K562 (cell line): ENCODE measurements around the gene MICALL2. TPM values are rescaled to one million over a fixed set of nuclear protein-coding genes. Genes with fewer than 3 reads are reported as not detected.
A peak's percentile ranks its signal among the peaks of the same experiment; 100 is the strongest.

Experiments used
- ARID1B ChIP-seq: fragments of 450-650 bp; IDR thresholded peaks from 2 replicates; pipeline ENCODE4 v1.6.1; 2016; ENCODE audit warnings: antibody characterized with exemption, mild to moderate bottlenecking, inconsistent platforms
- TAL1 ChIP-seq: fragments of 450-650 bp; IDR thresholded peaks from 2 replicates; pipeline ENCODE4 v1.6.1; 2016; ENCODE audit warnings: mild to moderate bottlenecking
- TRIM24 ChIP-seq, 2 experiments: fragments of 450-650 bp; IDR thresholded peaks; 2 replicates each; pipeline ENCODE4 v1.6.1; 2016
- polyA plus RNA-seq, 8 experiments: library from polyadenylated mRNA; depleted of rRNA in 4 of 8; stranded (reverse) in 5 of 8; unstranded in 3 of 8; fragments of >200 nt; fragmentation: Nextera tagmentation in 2 of 8; fragmentation: Illumina TruSeq in 1 of 8; extraction: Ambion mirVana in 2 of 8; extraction: Trizol in 1 of 8; gene quantifications; 2 replicates each; pipeline versions ENCODE4 v1.2.1 to v1.2.3, GENCODE V29; 2011 to 2014; ENCODE audit warnings: inconsistent platforms in 1 of 8, missing spikeins in 1 of 8
- total RNA-seq, 7 experiments: library from RNA; depleted of rRNA in 6 of 7; stranded (reverse); fragments of >200 nt in 6 of 7; fragmentation: Illumina TruSeq in 2 of 7; extraction: Trizol in 2 of 7; gene quantifications; 2 replicates each; pipeline versions ENCODE4 v1.2.1 to v1.2.3, GENCODE V29; 2011 to 2021; ENCODE audit warnings: low replicate concordance in 1 of 7
- TF ChIP-seq, protein P1 (sequence below): sonication (generic); formaldehyde crosslinking; IDR thresholded peaks from 2 replicates; pipeline ENCODE4 v1.8.0; 2022; ENCODE audit warnings: missing genetic modification reagents, mild to moderate bottlenecking, moderate library complexity, borderline replicate concordance
- TF ChIP-seq, protein P2 (sequence below): fragments of 450-650 bp; IDR thresholded peaks from 2 replicates; pipeline ENCODE4 v1.6.1; 2018; ENCODE audit not compliant: partially characterized antibody

MICALL2 gene
- total and polyA plus RNA-seq, 9 of the 15 experiments (the other 6 are each of a cell fraction or from before 2014, with no cell fraction given): 1.8 to 103 (median 17.0) TPM

DNA sequence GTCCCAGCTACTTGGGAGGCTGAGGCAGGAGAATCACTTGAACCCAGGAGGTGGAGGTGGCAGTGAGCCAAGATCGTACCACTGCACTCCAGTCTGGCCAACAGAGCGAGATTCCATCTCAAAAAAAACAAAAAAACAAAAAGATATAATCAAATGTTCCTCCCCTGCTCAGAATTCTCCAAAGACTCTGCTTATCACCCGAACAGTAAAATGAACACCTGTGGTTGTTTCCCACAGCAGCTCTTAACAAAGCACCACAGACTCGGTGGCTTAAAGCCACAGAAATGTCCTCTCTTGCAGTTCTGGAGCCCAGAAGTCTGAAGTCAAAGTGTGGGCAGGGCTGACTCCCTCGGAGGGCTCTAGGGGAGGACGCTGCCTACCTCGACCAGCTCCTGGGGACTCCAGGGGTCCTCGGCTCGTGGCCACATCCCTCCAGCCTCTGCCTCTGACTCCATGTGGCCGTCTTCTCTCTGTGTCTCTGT is 49.0 kb upstream of the MICALL2 start (continued):
- TF ChIP-seq TRIM24 (IDR thresholded peaks at IDR 0.05) (0 out of 4 replicates have a peak, but pooled peaks of 1 of the 2 experiments have one; percentile 11), ARID1B (peak; percentile 49; the same call in 1 of the 2 replicates), TAL1 (peak; percentile 53)
- TF ChIP-seq, protein P1, sequence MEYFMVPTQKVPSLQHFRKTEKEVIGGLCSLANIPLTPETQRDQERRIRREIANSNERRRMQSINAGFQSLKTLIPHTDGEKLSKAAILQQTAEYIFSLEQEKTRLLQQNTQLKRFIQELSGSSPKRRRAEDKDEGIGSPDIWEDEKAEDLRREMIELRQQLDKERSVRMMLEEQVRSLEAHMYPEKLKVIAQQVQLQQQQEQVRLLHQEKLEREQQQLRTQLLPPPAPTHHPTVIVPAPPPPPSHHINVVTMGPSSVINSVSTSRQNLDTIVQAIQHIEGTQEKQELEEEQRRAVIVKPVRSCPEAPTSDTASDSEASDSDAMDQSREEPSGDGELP (CRISPR knock-in tag): peak; percentile 36; the same call in 1 of the 2 replicates
- TF ChIP-seq, protein P2, sequence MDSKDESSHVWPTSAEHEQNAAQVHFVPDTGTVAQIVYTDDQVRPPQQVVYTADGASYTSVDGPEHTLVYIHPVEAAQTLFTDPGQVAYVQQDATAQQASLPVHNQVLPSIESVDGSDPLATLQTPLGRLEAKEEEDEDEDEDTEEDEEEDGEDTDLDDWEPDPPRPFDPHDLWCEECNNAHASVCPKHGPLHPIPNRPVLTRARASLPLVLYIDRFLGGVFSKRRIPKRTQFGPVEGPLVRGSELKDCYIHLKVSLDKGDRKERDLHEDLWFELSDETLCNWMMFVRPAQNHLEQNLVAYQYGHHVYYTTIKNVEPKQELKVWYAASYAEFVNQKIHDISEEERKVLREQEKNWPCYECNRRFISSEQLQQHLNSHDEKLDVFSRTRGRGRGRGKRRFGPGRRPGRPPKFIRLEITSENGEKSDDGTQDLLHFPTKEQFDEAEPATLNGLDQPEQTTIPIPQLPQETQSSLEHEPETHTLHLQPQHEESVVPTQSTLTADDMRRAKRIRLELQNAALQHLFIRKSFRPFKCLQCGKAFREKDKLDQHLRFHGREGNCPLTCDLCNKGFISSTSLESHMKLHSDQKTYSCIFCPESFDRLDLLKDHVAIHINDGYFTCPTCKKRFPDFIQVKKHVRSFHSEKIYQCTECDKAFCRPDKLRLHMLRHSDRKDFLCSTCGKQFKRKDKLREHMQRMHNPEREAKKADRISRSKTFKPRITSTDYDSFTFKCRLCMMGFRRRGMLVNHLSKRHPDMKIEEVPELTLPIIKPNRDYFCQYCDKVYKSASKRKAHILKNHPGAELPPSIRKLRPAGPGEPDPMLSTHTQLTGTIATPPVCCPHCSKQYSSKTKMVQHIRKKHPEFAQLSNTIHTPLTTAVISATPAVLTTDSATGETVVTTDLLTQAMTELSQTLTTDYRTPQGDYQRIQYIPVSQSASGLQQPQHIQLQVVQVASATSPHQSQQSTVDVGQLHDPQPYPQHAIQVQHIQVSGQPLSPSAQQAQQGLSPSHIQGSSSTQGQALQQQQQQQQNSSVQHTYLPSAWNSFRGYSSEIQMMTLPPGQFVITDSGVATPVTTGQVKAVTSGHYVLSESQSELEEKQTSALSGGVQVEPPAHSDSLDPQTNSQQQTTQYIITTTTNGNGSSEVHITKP: peak; percentile 49
